A549 (cell line): ENCODE data around the gene GRID2.

Experiments used
- BCL3 ChIP-seq: fragments of >200 bp; sonication (Bioruptor Twin); formaldehyde crosslinking; IDR thresholded peaks from 3 replicates; pipeline ENCODE4 v1.6.1; 2016
- CEBPB ChIP-seq, 2 experiments: fragments of >200 bp in 1 of 2; sonication (Bioruptor Twin) in 1 of 2; formaldehyde crosslinking in 1 of 2; IDR thresholded peaks; 2 replicates each; pipeline ENCODE4 v1.6.1; 2012 to 2016
- CHD2 ChIP-seq: fragments of 150-350 bp; IDR thresholded peaks from 2 replicates; pipeline ENCODE4 v1.6.1; 2014; ENCODE audit warnings: low read length; ENCODE audit not compliant: partially characterized antibody
- CTCF ChIP-seq: fragments of >200 bp; sonication (Bioruptor Twin); formaldehyde crosslinking; IDR thresholded peaks from 3 replicates; pipeline ENCODE4 v1.5.1; 2016
- ELK1 ChIP-seq: fragments of 150-350 bp; IDR thresholded peaks from 2 replicates; pipeline ENCODE4 v1.6.1; 2014; ENCODE audit warnings: low read depth, mild to moderate bottlenecking, low read length
- EP300 ChIP-seq, 2 experiments: fragments of >200 bp; sonication (Bioruptor Twin); formaldehyde crosslinking; IDR thresholded peaks; 2 replicates in 1 of 2; 3 replicates in 1 of 2; pipeline ENCODE4 v1.6.1; 2016 to 2017
- FOXS1 ChIP-seq: fragments of 250-450 bp; sonication (Bioruptor Pico); IDR thresholded peaks from 2 replicates; pipeline ENCODE4 v1.5.0; 2020; ENCODE audit warnings: mild to moderate bottlenecking, moderate library complexity
- NFE2L2 ChIP-seq: fragments of 150-350 bp; conservative IDR thresholded peaks from 2 replicates; pipeline ENCODE4 v1.6.1; 2014; ENCODE audit warnings: low read length
- POLR2A ChIP-seq: IDR thresholded peaks from 2 replicates; pipeline ENCODE4 v1.6.1; 2012; ENCODE audit warnings: mild to moderate bottlenecking, low read length
- RCOR1 ChIP-seq: fragments of 150-350 bp; IDR thresholded peaks from 2 replicates; pipeline ENCODE4 v1.6.1; 2014; ENCODE audit warnings: antibody characterized with exemption, low read length, low read depth
- USF2 ChIP-seq: fragments of 450-650 bp; IDR thresholded peaks from 2 replicates; pipeline ENCODE4 v1.6.1; 2014; ENCODE audit warnings: antibody characterized with exemption
- TF ChIP-seq, protein P1 (sequence below): fragments of 200-600 bp; sonication (generic); IDR thresholded peaks from 2 replicates; pipeline ENCODE4 v1.6.1; 2016; ENCODE audit warnings: antibody characterized with exemption, mild to moderate bottlenecking, moderate library complexity

DNA sequence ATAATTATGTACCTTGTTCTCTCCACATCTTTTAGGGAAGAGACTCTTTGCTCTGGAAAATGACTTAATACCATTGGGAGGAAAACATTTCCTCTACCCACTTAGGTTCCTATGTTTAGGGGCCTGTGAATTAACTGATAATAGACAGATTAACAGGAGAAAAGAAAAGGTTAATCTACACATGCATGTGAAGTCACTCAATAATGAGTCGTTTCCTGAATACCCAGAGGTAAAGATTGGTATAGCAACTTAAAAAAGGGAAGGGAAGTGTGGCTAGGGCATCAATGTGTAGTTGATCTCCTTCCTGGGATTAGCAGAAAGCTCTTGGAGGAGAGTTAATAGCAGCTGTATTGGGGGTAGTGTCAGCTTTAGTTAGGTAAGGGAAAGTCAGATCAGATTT is 1105.3 kb downstream of the GRID2 start:
- TF ChIP-seq POLR2A: no peak
- TF ChIP-seq, protein P1, sequence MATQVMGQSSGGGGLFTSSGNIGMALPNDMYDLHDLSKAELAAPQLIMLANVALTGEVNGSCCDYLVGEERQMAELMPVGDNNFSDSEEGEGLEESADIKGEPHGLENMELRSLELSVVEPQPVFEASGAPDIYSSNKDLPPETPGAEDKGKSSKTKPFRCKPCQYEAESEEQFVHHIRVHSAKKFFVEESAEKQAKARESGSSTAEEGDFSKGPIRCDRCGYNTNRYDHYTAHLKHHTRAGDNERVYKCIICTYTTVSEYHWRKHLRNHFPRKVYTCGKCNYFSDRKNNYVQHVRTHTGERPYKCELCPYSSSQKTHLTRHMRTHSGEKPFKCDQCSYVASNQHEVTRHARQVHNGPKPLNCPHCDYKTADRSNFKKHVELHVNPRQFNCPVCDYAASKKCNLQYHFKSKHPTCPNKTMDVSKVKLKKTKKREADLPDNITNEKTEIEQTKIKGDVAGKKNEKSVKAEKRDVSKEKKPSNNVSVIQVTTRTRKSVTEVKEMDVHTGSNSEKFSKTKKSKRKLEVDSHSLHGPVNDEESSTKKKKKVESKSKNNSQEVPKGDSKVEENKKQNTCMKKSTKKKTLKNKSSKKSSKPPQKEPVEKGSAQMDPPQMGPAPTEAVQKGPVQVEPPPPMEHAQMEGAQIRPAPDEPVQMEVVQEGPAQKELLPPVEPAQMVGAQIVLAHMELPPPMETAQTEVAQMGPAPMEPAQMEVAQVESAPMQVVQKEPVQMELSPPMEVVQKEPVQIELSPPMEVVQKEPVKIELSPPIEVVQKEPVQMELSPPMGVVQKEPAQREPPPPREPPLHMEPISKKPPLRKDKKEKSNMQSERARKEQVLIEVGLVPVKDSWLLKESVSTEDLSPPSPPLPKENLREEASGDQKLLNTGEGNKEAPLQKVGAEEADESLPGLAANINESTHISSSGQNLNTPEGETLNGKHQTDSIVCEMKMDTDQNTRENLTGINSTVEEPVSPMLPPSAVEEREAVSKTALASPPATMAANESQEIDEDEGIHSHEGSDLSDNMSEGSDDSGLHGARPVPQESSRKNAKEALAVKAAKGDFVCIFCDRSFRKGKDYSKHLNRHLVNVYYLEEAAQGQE: no peak
- no peak for TF ChIP-seq USF2
- no peak for TF ChIP-seq CTCF
- TF ChIP-seq RCOR1: no peak
- no peak for TF ChIP-seq EP300 (IDR thresholded peaks at IDR 0.05)
- TF ChIP-seq CHD2: no peak
- no peak for TF ChIP-seq BCL3
- no peak for TF ChIP-seq NFE2L2
- TF ChIP-seq ELK1: no peak
- no peak for TF ChIP-seq FOXS1 (CRISPR knock-in tag)
- no peak for TF ChIP-seq CEBPB (IDR thresholded peaks at IDR 0.05)
